ENCODE results near the gene AHSG.

AHSG gene

GRCh38 chr3:186621894-186622650 is 9.2 kb downstream of the AHSG start:
- Histone ChIP-seq H3K79me2 (ENCODE audit: insufficient read depth, low read depth) (no peaks in the 10 kb centered on the region), H3K9ac (no peak overlapping the region), H3K27me3 (ENCODE audit: insufficient read depth, low read depth) (no peaks in the 10 kb centered on the region), H3K4me3 (IDR thresholded peaks at IDR 0.05; ENCODE audit: insufficient read depth, low read depth, low read length) (no peak overlapping the region), H3K27ac (no peak overlapping the region), H4K20me1 (ENCODE audit: insufficient read depth) (no peaks in the 10 kb centered on the region), H3K4me1 (ENCODE audit: low read depth, poor library complexity, severe bottlenecking) (no peaks in the 10 kb centered on the region), H3K36me3 (ENCODE audit: insufficient read depth) (no peaks in the 10 kb centered on the region), H3K4me2 (no peak overlapping the region), H2AFZ (ENCODE audit: low read depth) (no peak overlapping the region)
- no peak for TF ChIP-seq CTCF (conservative IDR thresholded peaks at IDR 0.05; ENCODE audit: low read depth, low read length)

- Histone ChIP-seq H3K4me1 (ENCODE audit: low read depth, poor library complexity, severe bottlenecking) (no peaks in the 10 kb centered on the region), H2AFZ (ENCODE audit: low read depth) (no peak overlapping the region), H3K27me3 (ENCODE audit: insufficient read depth, low read depth) (no peaks in the 10 kb centered on the region), H3K4me2 (no peak overlapping the region), H3K27ac (no peak overlapping the region), H3K9ac (no peak overlapping the region), H3K4me3 (IDR thresholded peaks at IDR 0.05; ENCODE audit: insufficient read depth, low read depth, low read length) (no peak overlapping the region), H3K36me3 (ENCODE audit: insufficient read depth) (no peaks in the 10 kb centered on the region), H3K79me2 (ENCODE audit: insufficient read depth, low read depth) (no peaks in the 10 kb centered on the region), H4K20me1 (ENCODE audit: insufficient read depth) (no peaks in the 10 kb centered on the region)
- no peak for TF ChIP-seq CTCF (conservative IDR thresholded peaks at IDR 0.05; ENCODE audit: low read depth, low read length)
Observed at GRCh38 chr3:186622651-186623310, 9.9 kb downstream of the AHSG start.

- no peak overlapping the region for H3K9ac ChIP-seq
- no peak overlapping the region for H3K4me2 ChIP-seq
- H3K4me1 ChIP-seq (ENCODE audit: low read depth, poor library complexity, severe bottlenecking): no peaks in the 10 kb centered on the region
- no peaks in the 10 kb centered on the region for H3K27me3 ChIP-seq (ENCODE audit: insufficient read depth, low read depth)
- H3K79me2 ChIP-seq (ENCODE audit: insufficient read depth, low read depth): no peaks in the 10 kb centered on the region
- H3K27ac ChIP-seq: no peak overlapping the region
- no peaks in the 10 kb centered on the region for H3K36me3 ChIP-seq (ENCODE audit: insufficient read depth)
- no peak overlapping the region for H3K4me3 ChIP-seq (IDR thresholded peaks at IDR 0.05; ENCODE audit: insufficient read depth, low read depth, low read length)
- no peaks in the 10 kb centered on the region for H4K20me1 ChIP-seq (ENCODE audit: insufficient read depth)
- TF ChIP-seq CTCF (conservative IDR thresholded peaks at IDR 0.05; ENCODE audit: low read depth, low read length): no peak
- H2AFZ ChIP-seq (ENCODE audit: low read depth): no peak overlapping the region
Observed at GRCh38 chr3:186624598-186624997, 11.7 kb downstream of the AHSG start.

- Histone ChIP-seq H3K4me2 (no peak overlapping the region), H3K27ac (no peak overlapping the region), H3K4me1 (ENCODE audit: low read depth, poor library complexity, severe bottlenecking) (no peaks in the 10 kb centered on the region), H3K79me2 (ENCODE audit: insufficient read depth, low read depth) (no peaks in the 10 kb centered on the region), H3K27me3 (ENCODE audit: insufficient read depth, low read depth) (no peaks in the 10 kb centered on the region), H3K36me3 (ENCODE audit: insufficient read depth) (no peaks in the 10 kb centered on the region), H3K9ac (no peak overlapping the region), H4K20me1 (ENCODE audit: insufficient read depth) (no peaks in the 10 kb centered on the region), H2AFZ (ENCODE audit: low read depth) (no peak overlapping the region), H3K4me3 (IDR thresholded peaks at IDR 0.05; ENCODE audit: insufficient read depth, low read depth, low read length) (no peak overlapping the region)
- no peak for TF ChIP-seq CTCF (conservative IDR thresholded peaks at IDR 0.05; ENCODE audit: low read depth, low read length)
Observed at GRCh38 chr3:186625600-186626042, 12.8 kb downstream of the AHSG start.
